ENCODE results near the gene RILPL1. TPM values are rescaled to one million over a fixed set of nuclear protein-coding genes. Genes with fewer than 3 reads are reported as not detected.
"Not testable (repeated sequence)": the region's sequence is repeated elsewhere in the genome, so short reads cannot be mapped to it uniquely, and the experiment has no call there.

Gene RILPL1
- total and polyA plus RNA-seq, 2 of the 4 experiments (the other 2 are of a cell fraction): 11.1 to 19.8 TPM

GRCh38 chr12:123463174-123463573 lies 70.3 kb downstream of the RILPL1 start:
- BruUV-seq (replicated peaks); H2BK120ac ChIP-seq (ENCODE audit: low read depth, low read length); H3K4me3 ChIP-seq (ENCODE audit: insufficient read depth, low read depth, low read length); H3K14ac ChIP-seq (replicated peaks; ENCODE audit: low read depth, low read length); in situ Hi-C loops (cut with MboI; ENCODE audit: low sequenced_read_pairs); H3K4ac ChIP-seq (ENCODE audit: low read depth, low read length); H3K4me2 ChIP-seq (ENCODE audit: low read depth, low read length); H2BK5ac ChIP-seq (ENCODE audit: low read depth, low read length, poor library complexity, severe bottlenecking); H3K27me3 ChIP-seq (ENCODE audit: control insufficient read depth, insufficient read depth, low read length); H2AK9ac ChIP-seq (replicated peaks; ENCODE audit: low read depth, low read length, poor library complexity); DNase-seq; POLR2A ChIA-PET (ENCODE audit: unreplicated experiment); intact Hi-C loops (cut with micrococcal nuclease); H2BK15ac ChIP-seq (ENCODE audit: low read depth, low read length); H3K27ac ChIP-seq (ENCODE audit: insufficient read depth, low read length); H4K5ac ChIP-seq (ENCODE audit: low read depth, low read length); H4K20me1 ChIP-seq (ENCODE audit: insufficient read depth, low read length); H3K9me3 ChIP-seq (ENCODE audit: control insufficient read depth, insufficient read depth, low read length); dilution Hi-C loops (cut with HindIII; ENCODE audit: low sequenced_read_pairs, unreplicated experiment); CTCF ChIA-PET; H3K23ac ChIP-seq (ENCODE audit: low read depth, low read length); H3K4me1 ChIP-seq (ENCODE audit: control insufficient read depth, insufficient read depth, low read length); H3K9ac ChIP-seq (ENCODE audit: low read depth, low read length); H2AK5ac ChIP-seq (ENCODE audit: low read depth, low read length); H3K18ac ChIP-seq (ENCODE audit: low read depth, low read length); H4K91ac ChIP-seq (ENCODE audit: insufficient read depth, low read depth, low read length); ATAC-seq (ENCODE audit: low read depth); H3K9me1 ChIP-seq (ENCODE audit: insufficient read depth, low read length); H4K8ac ChIP-seq (ENCODE audit: low read depth in 2 of 2, low read length in 2 of 2); H3K56ac ChIP-seq (ENCODE audit: extremely low read depth, insufficient read depth, low read length); H2AFZ ChIP-seq (replicated peaks; ENCODE audit: low read length, poor library complexity); H2BK20ac ChIP-seq (ENCODE audit: low read depth, low read length): not testable (repeated sequence)
- WGBS, 2 experiments (ENCODE audit: extremely low coverage in 2 of 2, insufficient read length in 1 of 2): 100% methylated on average over 2 of the region's 11 CpGs; no CpG with 5 or more reads in 1 of the 2 experiments
- peaks cover 39 to 71% of the 10 kb centered on the region in 2 experiments for H3K79me1 ChIP-seq (ENCODE audit: low read depth in 1 of 2, low read length in 2 of 2)
- H3K36me3 ChIP-seq (ENCODE audit: control insufficient read depth, insufficient read depth, low read length): peaks cover 17% of the 10 kb centered on the region
